Adrenal gland (tissue), 12 donors: ENCODE data around the gene ZNF184. TPM values are rescaled to one million over a fixed set of nuclear protein-coding genes. Genes with fewer than 3 reads are reported as not detected.
"Not testable (repeated sequence)": the region's sequence is repeated elsewhere in the genome, so short reads cannot be mapped to it uniquely, and the experiment has no call there.

ENCODE experiments used
- DNase-seq, 7 donors: peaks; one replicate each; pipeline ENCODE4 v3.0.0-alpha.2; 2019 to 2020
- H3K27ac ChIP-seq, 5 donors: fragments of 200-600 bp; sonication (generic) in 4 of 5; 1 replicate in 3 of 5; 2 replicates in 2 of 5; pipeline versions ENCODE4 v1.5.1 to v1.8.0; 2016 to 2020; ENCODE audit warnings: mild to moderate bottlenecking in 1 of 5
- H3K27me3 ChIP-seq: fragments of 200-600 bp; 2 replicates; pipeline ENCODE4 v1.8.0; 2021
- H3K36me3 ChIP-seq, 2 donors: fragments of 200-600 bp; replicated peaks in 1 of 2; 1 replicate in 1 of 2; 2 replicates in 1 of 2; pipeline versions ENCODE4 v1.5.1 to v1.8.0; 2018 to 2022
- H3K4me1 ChIP-seq, 2 donors: fragments of 200-600 bp; replicated peaks in 1 of 2; 1 replicate in 1 of 2; 2 replicates in 1 of 2; pipeline versions ENCODE4 v1.5.1 to v1.8.0; 2018 to 2021
- H3K4me3 ChIP-seq, 4 donors: fragments of 200-600 bp; sonication (generic) in 3 of 4; one replicate each; pipeline ENCODE4 v1.5.1; 2016 to 2018
- H3K9me3 ChIP-seq, 3 donors: fragments of 200-600 bp; sonication (generic) in 1 of 3; replicated peaks in 1 of 3; 1 replicate in 2 of 3; 2 replicates in 1 of 3; pipeline versions ENCODE4 v1.5.1 to v1.8.0; 2016 to 2021
- CTCF ChIP-seq, 6 experiments: fragments of 450-650 bp in 4 of 6; fragments of 200-600 bp in 2 of 6; sonication (generic) in 1 of 6; IDR thresholded peaks; 1 replicate in 5 of 6; 2 replicates in 1 of 6; pipeline versions ENCODE4 v1.5.1 to v1.8.0; 2016 to 2021; ENCODE audit warnings: antibody characterized with exemption in 6 of 6, mild to moderate bottlenecking in 2 of 6, moderate library complexity in 1 of 6
- POLR2A ChIP-seq, 2 donors: fragments of 450-650 bp; IDR thresholded peaks; one replicate each; pipeline ENCODE4 v1.6.1; 2017; ENCODE audit warnings: antibody characterized with exemption in 2 of 2, mild to moderate bottlenecking in 2 of 2, moderate library complexity in 1 of 2
- WGBS, 4 donors: extraction: QIAGEN DNeasy Blood & Tissue Kit in 2 of 4; methylation state at CpG; one replicate each; pipeline versions ENCODE4 v1.1.5 to v1.1.7; 2013 to 2017; 5-methylcytosine and 5-hydroxymethylcytosine counted together
- intact Hi-C, 2 donors: fragments of 100-400 bp; cut with DNase I; formaldehyde crosslinking; loops; one replicate each; pipeline versions ENCODE4 v1.14.1 to v1.15.0; 2022 to 2023
- polyA plus RNA-seq, 3 donors: library from polyadenylated mRNA; stranded (reverse); fragments of 200-250 nt in 2 of 3; fragments of 350-450 nt in 1 of 3; fragmentation: Illumina TruSeq in 1 of 3; extraction: RNeasy Lipid Tissue Mini Kit (QIAGEN cat#74804) in 1 of 3; gene quantifications; one replicate each; pipeline ENCODE4 v1.2.3, GENCODE V29; 2013 to 2014
- total RNA-seq, 9 donors: library from RNA; depleted of rRNA in 4 of 9; stranded (reverse); fragments of >200 nt in 4 of 9; fragments of 120-200 nt in 1 of 9; fragmentation: NEBNext Ultra II Directional in 1 of 9; extraction: Animal tissue kit (Norgen Biotek cat#: 25700) in 1 of 9; gene quantifications; one replicate each; pipeline versions ENCODE4 v1.1.0 to v1.2.4, GENCODE V29; 2013 to 2023
- donor health status: healthy with polysubstance abuse.
- donor health status: Bipolar disorder and iron deficiency.
- donor health status: DM: yes; HTN: yes; CAD: no.
- donor health status: DM: no; HTN: no; CAD: no.
- donor health status: DM: no; HTN: no; CAD: no.
- donor health status: DM: yes; HTN: yes; CAD: no.

The ZNF184 gene
- total and polyA plus RNA-seq, 12 donors = 1.3 to 8.3 (median 4.9) TPM

- no peak overlapping the region for H3K27ac ChIP-seq
- intact Hi-C loops = no loop called here
- H3K4me3 ChIP-seq = no peak overlapping the region
- DNase-seq = no peak
- WGBS, 4 donors = 80 to 85% (median 84%) methylated on average over 4 of the region's 4 CpGs
- TF ChIP-seq CTCF (IDR thresholded peaks at IDR 0.05) = no peak
- TF ChIP-seq POLR2A (IDR thresholded peaks at IDR 0.05) = no peak
- H3K9me3 ChIP-seq = no peaks in the 10 kb centered on the region
- H3K27me3 ChIP-seq = no peaks in the 10 kb centered on the region
- no peaks in the 10 kb centered on the region for H3K4me1 ChIP-seq
- no peaks in the 10 kb centered on the region for H3K36me3 ChIP-seq
These were observed 46.8 kb downstream of the ZNF184 start for GRCh38 chr6:27426045-27426620.

DNA sequence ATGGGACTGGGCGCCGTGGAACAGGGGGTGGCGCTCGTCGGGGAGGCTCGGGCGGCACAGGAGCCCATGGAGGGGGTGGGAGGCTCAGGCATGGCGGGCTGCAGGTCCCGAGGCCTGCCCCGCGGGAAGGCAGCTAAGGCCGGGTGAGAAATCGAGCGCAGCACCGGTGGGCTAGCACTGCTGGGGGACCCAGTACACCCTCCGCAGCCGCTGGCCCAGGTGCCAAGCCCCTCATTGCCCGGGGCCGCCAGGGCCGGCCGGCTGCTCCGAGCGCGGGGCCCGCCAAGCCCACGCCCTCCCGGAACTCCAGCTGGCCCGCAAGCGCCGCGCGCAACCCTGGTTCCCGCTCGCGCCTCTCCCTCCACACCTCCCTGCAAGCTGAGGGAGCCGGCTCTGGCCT, 48.1 kb downstream of the ZNF184 start:
- H3K4me1 ChIP-seq, H3K36me3 ChIP-seq, H3K27ac ChIP-seq, DNase-seq, H3K27me3 ChIP-seq, H3K9me3 ChIP-seq, intact Hi-C loops, H3K4me3 ChIP-seq: not testable (repeated sequence)
- 85 to 86% (median 85%) methylated on average over 15 to 36 of the region's 36 CpGs; no CpG with 5 or more reads in 1 of the 4 donors for WGBS, 4 donors

GRCh38 chr6:27422651-27423332, 50.1 kb downstream of the ZNF184 start:
- Histone ChIP-seq H3K27me3 (no peaks in the 10 kb centered on the region), H3K9me3 (no peaks in the 10 kb centered on the region), H3K4me1 (no peaks in the 10 kb centered on the region), H3K4me3 (no peak overlapping the region), H3K27ac (no peak overlapping the region), H3K36me3 (no peaks in the 10 kb centered on the region)
- WGBS, 4 donors = 48 to 57% (median 52%) methylated on average over 32 of the region's 32 CpGs
- intact Hi-C loops = no loop called here
- no peak for TF ChIP-seq POLR2A (IDR thresholded peaks at IDR 0.05)
- TF ChIP-seq CTCF (IDR thresholded peaks at IDR 0.05) = no peak
- no peak for DNase-seq

DNA sequence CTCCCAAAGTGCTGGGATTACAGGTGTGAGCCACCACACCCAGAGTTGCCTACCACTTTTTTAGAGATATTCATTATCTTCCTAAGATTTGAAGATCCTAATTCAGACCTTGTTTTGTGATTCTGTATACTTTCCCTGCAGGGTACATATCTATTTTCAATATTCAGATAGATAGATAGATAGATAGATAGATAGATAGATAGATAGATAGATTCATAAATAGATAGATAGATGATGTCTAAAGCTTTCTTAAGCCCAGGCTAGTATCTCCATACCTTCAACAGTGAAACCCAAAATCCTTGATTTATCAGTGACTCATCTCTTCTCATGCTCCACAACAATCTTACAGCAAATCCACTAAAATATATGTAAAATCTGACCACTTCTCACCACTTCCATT, 53.5 kb downstream of the ZNF184 start:
- Histone ChIP-seq H3K36me3 (no peaks in the 10 kb centered on the region), H3K27ac (no peak overlapping the region), H3K27me3 (no peaks in the 10 kb centered on the region), H3K4me1 (no peaks in the 10 kb centered on the region), H3K9me3 (no peaks in the 10 kb centered on the region), H3K4me3 (no peak overlapping the region)
- intact Hi-C loops = no loop called here
- TF ChIP-seq CTCF (IDR thresholded peaks at IDR 0.05) (no peak), POLR2A (IDR thresholded peaks at IDR 0.05) (no peak)
- DNase-seq = no peak

GRCh38 chr6:27415898-27416297, 57.0 kb downstream of the ZNF184 start:
- H3K4me3 ChIP-seq = no peak overlapping the region
- intact Hi-C loops = no loop called here
- no peaks in the 10 kb centered on the region for H3K4me1 ChIP-seq
- TF ChIP-seq CTCF (IDR thresholded peaks at IDR 0.05) (no peak), POLR2A (IDR thresholded peaks at IDR 0.05) (no peak)
- no peaks in the 10 kb centered on the region for H3K36me3 ChIP-seq
- WGBS, 4 donors = 68 to 81% (median 80%) methylated on average over 2 of the region's 2 CpGs
- DNase-seq = no peak
- no peaks in the 10 kb centered on the region for H3K27me3 ChIP-seq
- no peak overlapping the region for H3K27ac ChIP-seq
- no peaks in the 10 kb centered on the region for H3K9me3 ChIP-seq
